A673 (cell line): ENCODE measurements around the gene DNAJC30. TPM values are rescaled to one million over a fixed set of nuclear protein-coding genes. Genes with fewer than 3 reads are reported as not detected.

ENCODE experiments used
- BruUV-seq: library from RNA; stranded (reverse); fragments of 400-500 nt; replicated peaks from 2 replicates; lab custom pipeline; 2021; lab: Mats Ljungman, UMichigan
- CTCF ChIA-PET: fragments of 300-600 bp; sonication (Branson Sonifier 250); formaldehyde crosslinking; loops from one replicate; lab custom pipeline; 2022; ENCODE audit warnings: antibody characterized with exemption; lab: Charles Lee
- POLR2A ChIA-PET: fragments of 300-600 bp; sonication (Branson Sonifier 250); formaldehyde crosslinking; loops from one replicate; lab custom pipeline; 2022; ENCODE audit warnings: antibody characterized with exemption; ENCODE audit not compliant: low non-redundant PET; lab: Charles Lee
- DNase-seq: peaks from one replicate; pipeline ENCODE4 v3.0.0-alpha.2; 2015; ENCODE audit warnings: low spot score
- H3K27ac ChIP-seq: fragments of 200-600 bp; sonication (generic); 2 replicates; pipeline ENCODE4 v1.5.1; 2016; ENCODE audit warnings: mixed run types, low read depth, mild to moderate bottlenecking, mixed read lengths, antibody characterized with exemption, low read length; ENCODE audit not compliant: poor library complexity, severe bottlenecking
- H3K27me3 ChIP-seq: fragments of 200-600 bp; sonication (generic); replicated peaks from 2 replicates; pipeline ENCODE4 v1.6.1; 2017; ENCODE audit warnings: mixed run types, low read depth, mild to moderate bottlenecking, mixed read lengths, antibody characterized with exemption, low read length; ENCODE audit not compliant: insufficient read depth, poor library complexity
- H3K36me3 ChIP-seq: fragments of 200-600 bp; sonication (generic); 2 replicates; pipeline ENCODE4 v1.6.1; 2016; ENCODE audit warnings: mixed run types, mild to moderate bottlenecking, mixed read lengths, antibody characterized with exemption, low read length; ENCODE audit not compliant: insufficient read depth, poor library complexity, severe bottlenecking
- H3K4me1 ChIP-seq: fragments of 200-600 bp; sonication (generic); 2 replicates; pipeline ENCODE4 v1.6.1; 2017; ENCODE audit warnings: mixed run types, mild to moderate bottlenecking, mixed read lengths, antibody characterized with exemption, low read length; ENCODE audit not compliant: insufficient read depth, poor library complexity, severe bottlenecking
- H3K4me3 ChIP-seq: fragments of 200-600 bp; sonication (generic); 2 replicates; pipeline ENCODE4 v1.5.1; 2016; ENCODE audit warnings: low read depth, mixed run types, mild to moderate bottlenecking, mixed read lengths, low read length; ENCODE audit not compliant: poor library complexity, severe bottlenecking
- H3K9me3 ChIP-seq: fragments of 200-600 bp; sonication (generic); 2 replicates; pipeline ENCODE4 v1.6.1; 2016; ENCODE audit warnings: mixed run types, low read depth, mild to moderate bottlenecking, mixed read lengths, antibody characterized with exemption, low read length; ENCODE audit not compliant: poor library complexity, severe bottlenecking
- EZH2 ChIP-seq: fragments of 200-600 bp; sonication (generic); IDR thresholded peaks from 2 replicates; pipeline ENCODE4 v1.6.1; 2017; ENCODE audit warnings: borderline replicate concordance, low read depth, mild to moderate bottlenecking, mixed read lengths, antibody characterized with exemption, low read length; ENCODE audit not compliant: poor library complexity, severe bottlenecking
- intact Hi-C: fragments of 100-400 bp; cut with micrococcal nuclease; formaldehyde crosslinking; loops from one replicate; pipeline ENCODE4 v1.10.0; 2022; ENCODE audit not compliant: unreplicated experiment
- total RNA-seq: library from RNA; stranded (reverse); gene quantifications from 2 replicates; pipeline ENCODE4 v1.2.3, GENCODE V29; 2021
- TF ChIP-seq, protein P1 (sequence below): fragments of 300-800, 200-600 bp; sonication (generic); conservative IDR thresholded peaks from 2 replicates; pipeline ENCODE4 v1.5.1; 2017; ENCODE audit warnings: low read depth, mild to moderate bottlenecking, antibody characterized with exemption, low read length, moderate library complexity, mixed read lengths

DNAJC30 gene
- total RNA-seq, 1 experiment from 2014 or later: 11.8 TPM

DNA sequence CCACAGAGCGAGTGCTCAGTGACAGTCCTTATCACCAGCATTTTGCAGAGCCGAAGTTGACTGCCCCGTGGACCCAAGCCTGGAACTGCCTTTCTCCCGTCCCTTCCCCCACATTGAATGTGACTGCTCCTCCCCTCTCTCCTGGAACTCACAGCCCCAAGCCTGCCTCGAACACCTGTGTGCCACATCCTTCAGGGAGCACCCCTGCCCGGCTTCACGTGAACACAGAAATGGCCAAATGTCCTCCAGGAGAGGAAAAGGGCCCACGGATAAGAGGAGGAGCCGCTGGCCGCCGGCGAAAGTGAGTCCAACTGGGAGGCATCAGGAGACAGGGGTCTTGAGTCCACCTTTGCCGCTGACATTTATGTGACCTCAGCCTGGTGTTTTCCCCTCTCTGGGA, 20.0 kb upstream of the DNAJC30 start:
- H3K9me3 ChIP-seq: no peaks in the 10 kb centered on the region
- intact Hi-C loops: no loop called here
- H3K36me3 ChIP-seq: peaks cover 48% of the 10 kb centered on the region
- ChIA-PET POLR2A (no interaction called here), CTCF (no interaction called here)
- no TSS peak for BruUV-seq
- peak overlapping the region; percentile 71 for H3K27ac ChIP-seq
- no peak for TF ChIP-seq EZH2
- TF ChIP-seq, protein P1, sequence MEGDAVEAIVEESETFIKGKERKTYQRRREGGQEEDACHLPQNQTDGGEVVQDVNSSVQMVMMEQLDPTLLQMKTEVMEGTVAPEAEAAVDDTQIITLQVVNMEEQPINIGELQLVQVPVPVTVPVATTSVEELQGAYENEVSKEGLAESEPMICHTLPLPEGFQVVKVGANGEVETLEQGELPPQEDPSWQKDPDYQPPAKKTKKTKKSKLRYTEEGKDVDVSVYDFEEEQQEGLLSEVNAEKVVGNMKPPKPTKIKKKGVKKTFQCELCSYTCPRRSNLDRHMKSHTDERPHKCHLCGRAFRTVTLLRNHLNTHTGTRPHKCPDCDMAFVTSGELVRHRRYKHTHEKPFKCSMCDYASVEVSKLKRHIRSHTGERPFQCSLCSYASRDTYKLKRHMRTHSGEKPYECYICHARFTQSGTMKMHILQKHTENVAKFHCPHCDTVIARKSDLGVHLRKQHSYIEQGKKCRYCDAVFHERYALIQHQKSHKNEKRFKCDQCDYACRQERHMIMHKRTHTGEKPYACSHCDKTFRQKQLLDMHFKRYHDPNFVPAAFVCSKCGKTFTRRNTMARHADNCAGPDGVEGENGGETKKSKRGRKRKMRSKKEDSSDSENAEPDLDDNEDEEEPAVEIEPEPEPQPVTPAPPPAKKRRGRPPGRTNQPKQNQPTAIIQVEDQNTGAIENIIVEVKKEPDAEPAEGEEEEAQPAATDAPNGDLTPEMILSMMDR: no peak
- H3K4me1 ChIP-seq: peaks cover 52% of the 10 kb centered on the region
- DNase-seq: no peak
- peak overlapping the region; percentile 10 for H3K4me3 ChIP-seq
- H3K27me3 ChIP-seq: no peaks in the 10 kb centered on the region

DNA sequence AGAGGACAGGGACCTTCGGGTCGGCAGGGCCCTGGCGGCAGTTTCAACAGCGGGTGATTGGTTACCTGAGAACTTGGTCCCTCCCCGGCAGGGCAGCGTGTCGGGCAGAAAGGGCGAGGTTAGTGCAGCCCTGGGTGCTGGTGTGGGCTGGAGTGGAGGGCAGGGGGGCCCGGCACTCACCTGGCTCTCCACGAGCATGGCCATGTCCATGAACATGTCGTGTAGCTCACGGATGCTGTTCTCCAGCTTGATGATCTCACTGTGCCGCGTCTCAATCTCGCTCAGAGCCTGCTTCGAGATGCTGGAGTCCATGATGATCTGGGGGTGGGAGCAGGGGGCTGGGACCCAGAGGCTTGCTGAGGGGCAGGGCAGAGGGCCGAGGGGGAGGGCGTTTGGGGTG, 19.4 kb upstream of the DNAJC30 start:
- CTCF ChIA-PET: interaction anchor here (1.1 kb wide), 1 partner anchor 9 kb away, joined by 3 read pairs; no protein-coding TSS in a partner anchor
- H3K4me3 ChIP-seq: no peak overlapping the region
- H3K27me3 ChIP-seq: no peaks in the 10 kb centered on the region
- POLR2A ChIA-PET: no interaction called here
- TF ChIP-seq EZH2: no peak
- TF ChIP-seq, protein P1: no peak
- H3K27ac ChIP-seq: peak overlapping the region; percentile 71
- H3K9me3 ChIP-seq: no peaks in the 10 kb centered on the region
- no TSS peak for BruUV-seq
- no peak for DNase-seq
- peaks cover 54% of the 10 kb centered on the region for H3K36me3 ChIP-seq
- intact Hi-C loops: no loop called here
- H3K4me1 ChIP-seq: peaks cover 46% of the 10 kb centered on the region

DNA sequence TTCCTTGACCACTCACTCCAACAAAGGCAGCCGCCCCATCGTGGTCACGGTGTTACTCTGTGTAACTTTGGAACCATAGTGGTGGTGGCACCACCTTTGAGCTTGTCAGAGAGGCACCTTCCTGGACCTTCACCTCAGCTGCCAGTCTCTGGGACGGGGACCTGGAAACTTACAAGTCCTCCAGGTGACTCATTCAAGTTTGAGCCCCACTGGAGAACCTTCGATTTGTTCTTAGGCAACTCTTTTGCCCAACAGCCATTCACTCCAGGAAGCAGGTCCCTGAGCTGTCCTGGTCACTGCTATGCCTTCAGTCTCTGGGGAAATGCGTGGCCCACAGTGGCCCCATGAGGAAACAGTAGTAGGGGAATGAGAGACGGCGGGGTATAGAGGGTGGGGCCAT, 19.0 kb upstream of the DNAJC30 start:
- Histone ChIP-seq H3K4me3 (no peak overlapping the region), H3K4me1 (peaks cover 42% of the 10 kb centered on the region), H3K27me3 (no peaks in the 10 kb centered on the region), H3K9me3 (no peaks in the 10 kb centered on the region), H3K36me3 (peaks cover 58% of the 10 kb centered on the region), H3K27ac (peak overlapping the region; percentile 68)
- no peak for DNase-seq
- intact Hi-C loops: no loop called here
- TF ChIP-seq EZH2: no peak
- TF ChIP-seq, protein P1: no peak
- BruUV-seq: no TSS peak
- CTCF ChIA-PET: interaction anchor here (0.6 to 1.1 kb wide), 2 partner anchors 9 to 202 kb away, joined by 3 to 15 read pairs; no protein-coding TSS in a partner anchor
- POLR2A ChIA-PET: no interaction called here
